HUES64 (cell line): ENCODE results near the gene LGR5.

Experiments used
- H3K27ac ChIP-seq: 2 replicates; pipeline ENCODE4 v1.7.0; 2013; ENCODE audit warnings: low read depth, low read length, inconsistent platforms
- H3K27me3 ChIP-seq: 2 replicates; pipeline ENCODE4 v1.6.1; 2013; ENCODE audit warnings: mild to moderate bottlenecking, low read length; ENCODE audit not compliant: insufficient read depth
- H3K36me3 ChIP-seq: 2 replicates; pipeline ENCODE4 v1.6.1; 2013; ENCODE audit warnings: mild to moderate bottlenecking, low read length; ENCODE audit not compliant: insufficient read depth
- H3K4me1 ChIP-seq: 2 replicates; pipeline ENCODE4 v1.6.1; 2013; ENCODE audit warnings: mild to moderate bottlenecking, low read length, moderate library complexity; ENCODE audit not compliant: insufficient read depth
- H3K4me3 ChIP-seq: 2 replicates; pipeline ENCODE4 v1.5.1; 2013; ENCODE audit warnings: mild to moderate bottlenecking, low read length, moderate library complexity
- H3K9ac ChIP-seq: 2 replicates; pipeline ENCODE4 v1.6.1; 2013; ENCODE audit warnings: mild to moderate bottlenecking, low read depth, low read length
- H3K9me3 ChIP-seq: 2 replicates; pipeline ENCODE4 v1.6.1; 2013; ENCODE audit warnings: low read depth, low read length; ENCODE audit not compliant: insufficient read depth
- WGBS: fragments of 150-250, 120-280 bp; methylation state at CpG from one replicate; pipeline ENCODE4 v1.1.7; 2013; ENCODE audit warnings: missing lambda C conversion rate; 5-methylcytosine and 5-hydroxymethylcytosine counted together

The LGR5 gene

GRCh38 chr12:71455028-71455737 lies 15.6 kb downstream of the LGR5 start:
- no peaks in the 10 kb centered on the region for H3K27me3 ChIP-seq
- no peak overlapping the region for H3K9ac ChIP-seq
- no peaks in the 10 kb centered on the region for H3K9me3 ChIP-seq
- no peak overlapping the region for H3K27ac ChIP-seq
- peaks cover 27% of the 10 kb centered on the region for H3K4me1 ChIP-seq
- no peaks in the 10 kb centered on the region for H3K36me3 ChIP-seq
- H3K4me3 ChIP-seq, result no peak overlapping the region
- 71% methylated on average over 3 of the region's 3 CpGs for WGBS

- no peaks in the 10 kb centered on the region for H3K9me3 ChIP-seq
- no peak overlapping the region for H3K27ac ChIP-seq
- no peak overlapping the region for H3K4me3 ChIP-seq
- no peaks in the 10 kb centered on the region for H3K27me3 ChIP-seq
- H3K36me3 ChIP-seq, result no peaks in the 10 kb centered on the region
- peaks cover 27% of the 10 kb centered on the region for H3K4me1 ChIP-seq
- 83% methylated on average over 2 of the region's 2 CpGs for WGBS
- H3K9ac ChIP-seq, result no peak overlapping the region
Observed at GRCh38 chr12:71456316-71456715, 16.7 kb downstream of the LGR5 start.

GRCh38 chr12:71456990-71457389 lies 17.4 kb downstream of the LGR5 start:
- Histone ChIP-seq H3K27me3 (no peaks in the 10 kb centered on the region), H3K27ac (no peak overlapping the region), H3K9me3 (no peaks in the 10 kb centered on the region), H3K4me1 (peaks cover 27% of the 10 kb centered on the region), H3K4me3 (no peak overlapping the region), H3K9ac (no peak overlapping the region), H3K36me3 (no peaks in the 10 kb centered on the region)
- WGBS, result 94% methylated on average over 4 of the region's 4 CpGs

- H3K36me3 ChIP-seq, result no peaks in the 10 kb centered on the region
- WGBS, result 87% methylated on average over 3 of the region's 4 CpGs
Observed at GRCh38 chr12:71460318-71460717, 20.7 kb downstream of the LGR5 start.

GRCh38 chr12:71460850-71461609 lies 21.4 kb downstream of the LGR5 start:
- no CpG with 5 or more reads among the region's 1 CpG for WGBS
- H3K27ac ChIP-seq, result no peak overlapping the region
- no peak overlapping the region for H3K4me3 ChIP-seq
- peaks cover 15% of the 10 kb centered on the region for H3K4me1 ChIP-seq
- H3K36me3 ChIP-seq, result no peaks in the 10 kb centered on the region
- no peaks in the 10 kb centered on the region for H3K9me3 ChIP-seq
- H3K9ac ChIP-seq, result no peak overlapping the region
- no peaks in the 10 kb centered on the region for H3K27me3 ChIP-seq

More at GRCh38 chr12:71460318-71460717, 20.7 kb downstream of the LGR5 start:
- Histone ChIP-seq H3K4me1 (peaks cover 22% of the 10 kb centered on the region), H3K27ac (no peak overlapping the region), H3K4me3 (no peak overlapping the region), H3K9ac (no peak overlapping the region), H3K9me3 (no peaks in the 10 kb centered on the region), H3K27me3 (no peaks in the 10 kb centered on the region)

GRCh38 chr12:71461787-71462328 lies 22.3 kb downstream of the LGR5 start:
- no peaks in the 10 kb centered on the region for H3K9me3 ChIP-seq
- 76% methylated on average over 2 of the region's 2 CpGs for WGBS
- H3K27me3 ChIP-seq, result no peaks in the 10 kb centered on the region
- no peaks in the 10 kb centered on the region for H3K36me3 ChIP-seq
- H3K4me1 ChIP-seq, result peaks cover 7% of the 10 kb centered on the region
- H3K9ac ChIP-seq, result no peak overlapping the region
- H3K4me3 ChIP-seq, result no peak overlapping the region
- H3K27ac ChIP-seq, result no peak overlapping the region

- H3K36me3 ChIP-seq, result no peaks in the 10 kb centered on the region
- H3K27ac ChIP-seq, result no peak overlapping the region
- H3K9me3 ChIP-seq, result no peaks in the 10 kb centered on the region
- no peaks in the 10 kb centered on the region for H3K27me3 ChIP-seq
- H3K4me1 ChIP-seq, result peaks cover 13% of the 10 kb centered on the region; the same call in 1 of the 2 replicates
- H3K9ac ChIP-seq, result no peak overlapping the region
- no peak overlapping the region for H3K4me3 ChIP-seq
Observed at GRCh38 chr12:71465796-71466195, 26.2 kb downstream of the LGR5 start.

- Histone ChIP-seq H3K27ac (no peak overlapping the region), H3K9ac (no peak overlapping the region)
Observed at GRCh38 chr12:71469258-71469750, 29.7 kb downstream of the LGR5 start.

GRCh38 chr12:71472441-71472911 lies 32.9 kb downstream of the LGR5 start:
- Histone ChIP-seq H3K9ac (no peak overlapping the region), H3K27ac (no peak overlapping the region), H3K27me3 (no peaks in the 10 kb centered on the region), H3K4me3 (no peak overlapping the region), H3K36me3 (no peaks in the 10 kb centered on the region), H3K9me3 (no peaks in the 10 kb centered on the region), H3K4me1 (peaks cover 13% of the 10 kb centered on the region; the same call in 1 of the 2 replicates)
- 58% methylated on average over 2 of the region's 2 CpGs for WGBS

More at GRCh38 chr12:71469258-71469750, 29.7 kb downstream of the LGR5 start:
- Histone ChIP-seq H3K4me3 (no peak overlapping the region), H3K4me1 (peaks cover 13% of the 10 kb centered on the region; the same call in 1 of the 2 replicates), H3K36me3 (no peaks in the 10 kb centered on the region), H3K9me3 (no peaks in the 10 kb centered on the region), H3K27me3 (no peaks in the 10 kb centered on the region)
- WGBS, result 65% methylated on average over 15 of the region's 15 CpGs

- WGBS, result 92% methylated on average over 2 of the region's 2 CpGs
- Histone ChIP-seq H3K4me3 (no peak overlapping the region), H3K27ac (no peak overlapping the region), H3K9me3 (no peaks in the 10 kb centered on the region), H3K9ac (no peak overlapping the region), H3K27me3 (no peaks in the 10 kb centered on the region), H3K4me1 (no peaks in the 10 kb centered on the region; the same call in 1 of the 2 replicates), H3K36me3 (no peaks in the 10 kb centered on the region)
Observed at GRCh38 chr12:71474791-71475190, 35.2 kb downstream of the LGR5 start.

GRCh38 chr12:71475280-71475679 lies 35.7 kb downstream of the LGR5 start:
- H3K27ac ChIP-seq, result no peak overlapping the region

More at GRCh38 chr12:71475280-71475679, 35.7 kb downstream of the LGR5 start:
- WGBS, result 86% methylated on average over 5 of the region's 5 CpGs
- no peaks in the 10 kb centered on the region for H3K9me3 ChIP-seq
- H3K36me3 ChIP-seq, result no peaks in the 10 kb centered on the region
- no peak overlapping the region for H3K4me3 ChIP-seq
- no peak overlapping the region for H3K9ac ChIP-seq
- no peaks in the 10 kb centered on the region; the same call in 1 of the 2 replicates for H3K4me1 ChIP-seq
- no peaks in the 10 kb centered on the region for H3K27me3 ChIP-seq
